Measurements from ENCODE around the gene ADAMTS7.
"Not testable (repeated sequence)": the region's sequence is repeated elsewhere in the genome, so short reads cannot be mapped to it uniquely, and the experiment has no call there.

The ADAMTS7 gene

DNA sequence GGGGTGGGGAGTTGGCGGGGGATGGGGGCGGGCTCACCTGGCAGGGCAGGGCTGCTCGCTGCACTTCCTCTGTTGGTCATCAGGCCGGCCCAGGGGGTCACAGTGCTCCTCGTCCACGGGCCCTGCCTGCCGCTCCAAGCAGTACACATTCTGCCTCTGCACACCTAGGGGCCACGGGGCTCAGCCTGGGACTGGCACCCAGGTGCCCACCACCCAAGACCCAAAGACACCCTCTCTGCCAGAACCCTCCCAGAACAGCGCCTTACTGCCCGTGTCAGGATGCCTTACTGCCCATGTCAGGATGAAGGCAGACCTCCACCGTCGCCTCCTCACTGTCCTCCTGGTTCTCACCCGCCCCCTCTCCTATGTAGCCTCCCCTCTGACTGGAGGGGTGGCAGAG, 43.2 kb downstream of the ADAMTS7 start:
- no peaks in the 10 kb centered on the region for H3K79me2 ChIP-seq (ENCODE audit: insufficient read depth, low read depth)
- H3K36me3 ChIP-seq (ENCODE audit: insufficient read depth), result no peaks in the 10 kb centered on the region
- H4K20me1 ChIP-seq (ENCODE audit: insufficient read depth), result no peaks in the 10 kb centered on the region
- peaks cover 3% of the 10 kb centered on the region; the same call in 1 of the 2 replicates for H3K27me3 ChIP-seq (ENCODE audit: insufficient read depth, low read depth)
- H3K4me1 ChIP-seq (ENCODE audit: low read depth, poor library complexity, severe bottlenecking), result no peaks in the 10 kb centered on the region
- no peak overlapping the region for H2AFZ ChIP-seq (ENCODE audit: low read depth)
- no peak overlapping the region for H3K27ac ChIP-seq
- no peak overlapping the region for H3K4me2 ChIP-seq
- TF ChIP-seq, protein P1, sequence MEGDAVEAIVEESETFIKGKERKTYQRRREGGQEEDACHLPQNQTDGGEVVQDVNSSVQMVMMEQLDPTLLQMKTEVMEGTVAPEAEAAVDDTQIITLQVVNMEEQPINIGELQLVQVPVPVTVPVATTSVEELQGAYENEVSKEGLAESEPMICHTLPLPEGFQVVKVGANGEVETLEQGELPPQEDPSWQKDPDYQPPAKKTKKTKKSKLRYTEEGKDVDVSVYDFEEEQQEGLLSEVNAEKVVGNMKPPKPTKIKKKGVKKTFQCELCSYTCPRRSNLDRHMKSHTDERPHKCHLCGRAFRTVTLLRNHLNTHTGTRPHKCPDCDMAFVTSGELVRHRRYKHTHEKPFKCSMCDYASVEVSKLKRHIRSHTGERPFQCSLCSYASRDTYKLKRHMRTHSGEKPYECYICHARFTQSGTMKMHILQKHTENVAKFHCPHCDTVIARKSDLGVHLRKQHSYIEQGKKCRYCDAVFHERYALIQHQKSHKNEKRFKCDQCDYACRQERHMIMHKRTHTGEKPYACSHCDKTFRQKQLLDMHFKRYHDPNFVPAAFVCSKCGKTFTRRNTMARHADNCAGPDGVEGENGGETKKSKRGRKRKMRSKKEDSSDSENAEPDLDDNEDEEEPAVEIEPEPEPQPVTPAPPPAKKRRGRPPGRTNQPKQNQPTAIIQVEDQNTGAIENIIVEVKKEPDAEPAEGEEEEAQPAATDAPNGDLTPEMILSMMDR (conservative IDR thresholded peaks at IDR 0.05; ENCODE audit: low read depth, low read length), result no peak
- H3K9ac ChIP-seq, result no peak overlapping the region
- H3K4me3 ChIP-seq (IDR thresholded peaks at IDR 0.05; ENCODE audit: insufficient read depth, low read depth, low read length), result no peak overlapping the region

DNA sequence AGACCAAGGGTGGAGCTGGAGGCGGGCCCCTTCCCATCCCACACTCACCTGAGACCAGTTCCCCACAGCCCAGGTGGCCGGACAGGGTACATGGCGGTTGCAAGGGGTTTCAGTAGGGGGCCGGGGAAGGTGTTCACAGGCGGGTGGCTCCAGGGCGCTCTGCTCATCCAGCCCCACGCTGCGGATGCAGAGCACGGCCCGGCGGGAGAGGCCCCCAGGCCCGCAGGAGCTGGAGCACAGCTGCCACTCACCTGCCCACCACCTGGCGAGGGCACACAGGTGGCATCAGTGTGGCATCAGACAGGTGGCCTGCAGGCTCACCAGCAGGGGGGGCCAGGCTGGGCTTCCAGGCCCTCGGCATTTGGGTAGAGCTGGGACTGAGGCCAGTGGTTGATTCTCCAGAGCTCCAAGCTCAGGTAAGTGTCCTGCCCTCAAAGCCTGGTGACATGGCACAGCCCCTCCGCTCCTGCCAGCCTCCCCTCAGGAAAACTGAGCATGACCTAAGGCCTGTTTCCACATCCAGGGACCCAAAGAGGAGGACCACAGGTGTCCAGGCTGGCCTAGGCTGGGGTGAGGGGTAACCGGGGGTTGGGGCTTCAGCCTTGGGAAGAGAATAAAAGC, 43.8 kb downstream of the ADAMTS7 start:
- Histone ChIP-seq H4K20me1 (ENCODE audit: insufficient read depth) (no peaks in the 10 kb centered on the region), H3K27me3 (ENCODE audit: insufficient read depth, low read depth) (peaks cover 3% of the 10 kb centered on the region; the same call in 1 of the 2 replicates), H3K27ac (no peak overlapping the region), H3K79me2 (ENCODE audit: insufficient read depth, low read depth) (no peaks in the 10 kb centered on the region), H3K4me1 (ENCODE audit: low read depth, poor library complexity, severe bottlenecking) (no peaks in the 10 kb centered on the region), H3K9ac (no peak overlapping the region), H2AFZ (ENCODE audit: low read depth) (no peak overlapping the region), H3K36me3 (ENCODE audit: insufficient read depth) (no peaks in the 10 kb centered on the region), H3K4me2 (no peak overlapping the region), H3K4me3 (IDR thresholded peaks at IDR 0.05; ENCODE audit: insufficient read depth, low read depth, low read length) (no peak overlapping the region)
- TF ChIP-seq, protein P1 (conservative IDR thresholded peaks at IDR 0.05; ENCODE audit: low read depth, low read length), result no peak

DNA sequence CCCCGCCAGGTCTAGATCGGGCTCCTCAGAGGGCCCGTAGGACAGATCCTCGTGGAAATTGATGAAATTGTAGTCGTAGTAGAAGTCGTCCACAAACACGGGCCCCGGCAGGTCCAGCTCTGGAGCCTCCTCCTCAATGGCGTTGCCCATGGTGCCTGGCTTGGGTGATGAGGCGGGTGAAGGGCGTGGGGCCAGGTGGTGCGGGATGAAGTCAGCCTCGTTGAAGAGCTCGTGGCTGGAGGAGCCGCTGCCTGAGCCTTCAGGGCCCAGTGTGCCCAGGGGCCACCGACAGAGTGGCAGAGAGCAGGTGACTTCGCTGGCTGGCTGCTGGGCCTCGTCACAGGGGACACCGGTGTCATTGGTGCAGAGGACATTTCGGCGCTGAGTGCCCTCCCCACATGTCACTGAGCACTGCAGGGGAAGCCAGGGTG, 44.6 kb downstream of the ADAMTS7 start:
- H3K27ac ChIP-seq; H3K4me3 ChIP-seq (IDR thresholded peaks at IDR 0.05; ENCODE audit: insufficient read depth, low read depth, low read length); H3K36me3 ChIP-seq (ENCODE audit: insufficient read depth); H3K9ac ChIP-seq; H3K4me2 ChIP-seq; H3K79me2 ChIP-seq (ENCODE audit: insufficient read depth, low read depth); H4K20me1 ChIP-seq (ENCODE audit: insufficient read depth); H2AFZ ChIP-seq (ENCODE audit: low read depth); H3K4me1 ChIP-seq (ENCODE audit: low read depth, poor library complexity, severe bottlenecking); H3K27me3 ChIP-seq (ENCODE audit: insufficient read depth, low read depth): not testable (repeated sequence)

DNA sequence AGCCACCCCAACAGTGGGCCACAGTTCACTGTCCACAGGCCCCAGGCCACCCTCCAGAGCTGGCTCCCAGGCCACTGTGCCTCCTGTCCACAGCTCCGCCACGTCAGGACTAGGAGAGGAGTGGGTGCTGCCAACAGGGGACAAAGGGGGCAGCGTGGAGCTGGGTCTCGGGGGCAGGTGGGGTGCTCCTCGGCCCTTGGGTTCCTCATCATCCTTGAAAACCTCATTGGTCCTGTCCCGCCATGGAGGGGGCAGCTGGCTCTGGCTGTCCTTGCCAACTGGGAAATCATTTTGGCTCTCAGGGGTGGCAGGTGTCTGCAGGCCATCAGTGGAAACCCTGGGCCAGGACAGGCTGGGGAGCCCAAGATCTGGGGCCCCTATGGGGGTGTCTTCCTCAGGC, 45.2 kb downstream of the ADAMTS7 start:
- Histone ChIP-seq H3K27me3 (ENCODE audit: insufficient read depth, low read depth) (peaks cover 3% of the 10 kb centered on the region; the same call in 1 of the 2 replicates), H3K4me2 (no peak overlapping the region), H2AFZ (ENCODE audit: low read depth) (no peak overlapping the region), H3K79me2 (ENCODE audit: insufficient read depth, low read depth) (no peaks in the 10 kb centered on the region), H3K36me3 (ENCODE audit: insufficient read depth) (no peaks in the 10 kb centered on the region), H3K9ac (no peak overlapping the region), H3K4me3 (IDR thresholded peaks at IDR 0.05; ENCODE audit: insufficient read depth, low read depth, low read length) (no peak overlapping the region), H3K27ac (no peak overlapping the region), H3K4me1 (ENCODE audit: low read depth, poor library complexity, severe bottlenecking) (no peaks in the 10 kb centered on the region), H4K20me1 (ENCODE audit: insufficient read depth) (no peaks in the 10 kb centered on the region)
- TF ChIP-seq, protein P1 (conservative IDR thresholded peaks at IDR 0.05; ENCODE audit: low read depth, low read length), result no peak

DNA sequence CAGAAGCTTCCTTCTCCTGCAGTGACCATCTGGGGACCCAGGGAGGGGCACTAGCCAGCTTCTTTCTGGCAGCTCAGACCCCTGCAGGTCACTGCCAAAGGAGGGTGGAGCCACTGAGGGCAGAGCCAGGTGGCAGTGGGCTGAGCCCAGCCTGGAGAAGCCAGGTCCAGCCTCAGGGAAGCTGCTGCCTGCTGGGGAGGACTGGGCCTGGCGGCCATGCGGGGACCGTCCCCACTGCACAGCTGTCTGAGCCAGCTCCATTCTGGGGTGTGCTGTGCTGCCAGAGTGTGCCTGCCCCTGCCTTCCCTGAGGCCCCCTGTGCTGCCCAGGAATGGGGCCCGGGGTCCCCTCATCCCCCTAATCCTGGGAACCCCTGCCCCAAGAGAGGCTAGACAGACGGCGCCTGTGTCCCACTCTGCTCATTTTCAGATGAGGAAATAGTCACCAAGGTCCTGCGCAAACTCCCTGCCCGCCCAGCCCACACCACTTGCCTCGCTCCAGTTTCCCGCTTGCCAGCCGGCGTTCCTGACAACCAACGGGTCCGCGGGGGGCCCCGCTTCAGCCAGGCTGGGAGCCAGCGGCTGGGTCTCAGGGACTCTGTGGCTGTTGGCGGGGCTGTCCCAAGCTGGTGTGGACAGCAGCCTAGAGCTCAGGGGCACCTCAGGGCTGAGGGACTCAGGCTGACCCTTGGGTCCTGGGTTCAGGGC, 46.0 kb downstream of the ADAMTS7 start:
- not testable (repeated sequence) for H3K4me2 ChIP-seq; H2AFZ ChIP-seq (ENCODE audit: low read depth); H3K4me1 ChIP-seq (ENCODE audit: low read depth, poor library complexity, severe bottlenecking); H3K27ac ChIP-seq; H3K9ac ChIP-seq; H3K36me3 ChIP-seq (ENCODE audit: insufficient read depth); H4K20me1 ChIP-seq (ENCODE audit: insufficient read depth); H3K79me2 ChIP-seq (ENCODE audit: insufficient read depth, low read depth); H3K4me3 ChIP-seq (IDR thresholded peaks at IDR 0.05; ENCODE audit: insufficient read depth, low read depth, low read length); H3K27me3 ChIP-seq (ENCODE audit: insufficient read depth, low read depth)

DNA sequence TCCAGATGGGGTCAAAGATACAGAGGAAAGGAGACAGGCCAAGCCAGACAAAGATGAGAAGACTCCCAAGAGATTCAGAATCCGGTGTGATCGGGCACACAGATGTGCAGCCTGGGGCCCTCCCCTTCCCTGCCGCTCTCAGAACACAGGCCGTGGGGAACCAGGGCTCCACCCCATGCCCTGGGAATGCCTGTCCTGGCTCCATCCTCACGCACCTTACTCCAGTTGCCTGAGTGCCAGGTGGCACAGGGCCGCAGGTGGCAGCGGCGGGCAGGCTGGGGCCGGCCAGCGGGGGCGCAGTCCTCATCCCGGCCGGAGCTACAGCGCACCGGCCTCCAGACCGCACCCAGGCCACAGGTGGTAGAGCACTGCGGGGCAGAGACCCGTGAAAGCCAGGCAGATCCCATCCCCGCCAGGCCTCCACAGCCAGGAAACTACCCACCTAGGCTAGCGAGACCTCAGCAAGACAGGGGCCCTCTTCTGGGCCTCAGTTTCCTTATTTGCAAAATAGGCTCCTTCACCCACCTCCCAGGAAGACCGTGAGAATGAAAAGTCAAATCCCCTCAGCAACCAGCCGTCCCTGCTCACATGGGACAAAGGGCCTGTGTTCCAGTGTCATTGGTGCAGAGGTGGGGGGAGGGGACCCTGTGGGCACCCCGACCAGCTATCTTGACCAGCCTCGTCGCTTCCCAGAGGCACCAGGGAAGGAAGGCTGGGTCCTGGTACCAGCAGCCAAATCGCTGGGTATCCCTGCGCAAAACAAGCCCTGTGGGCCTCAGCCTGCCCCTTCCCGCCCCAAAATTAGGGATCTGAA, 46.7 kb downstream of the ADAMTS7 start:
- not testable (repeated sequence) for H3K79me2 ChIP-seq (ENCODE audit: insufficient read depth, low read depth); H4K20me1 ChIP-seq (ENCODE audit: insufficient read depth); H3K27me3 ChIP-seq (ENCODE audit: insufficient read depth, low read depth); H3K4me3 ChIP-seq (IDR thresholded peaks at IDR 0.05; ENCODE audit: insufficient read depth, low read depth, low read length); H2AFZ ChIP-seq (ENCODE audit: low read depth); H3K9ac ChIP-seq; H3K36me3 ChIP-seq (ENCODE audit: insufficient read depth); H3K27ac ChIP-seq; H3K4me1 ChIP-seq (ENCODE audit: low read depth, poor library complexity, severe bottlenecking); H3K4me2 ChIP-seq

Measured in KMS-11 (cell line).